ENCODE measurements around the gene PCDHB3. TPM values are rescaled to one million over a fixed set of nuclear protein-coding genes. Genes with fewer than 3 reads are reported as not detected.
A peak's percentile ranks its signal among the peaks of the same experiment; 100 is the strongest.

Gene PCDHB3
- polyA plus RNA-seq, 1 donor (not counting 4 experiments of a cell fraction or from before 2014, with no cell fraction given) = 0.05 TPM

GRCh38 chr5:141082228-141082627, 18.0 kb upstream of the PCDHB3 start:
- no peaks in the 10 kb centered on the region for H3K4me1 ChIP-seq (ENCODE audit: control insufficient read depth, extremely low read depth, insufficient read depth, low read length)
- no peak for FAIRE-seq
- no peak overlapping the region for H3K9ac ChIP-seq (ENCODE audit: control insufficient read depth, extremely low read depth, insufficient read depth, low read length)
- H3K9me3 ChIP-seq (ENCODE audit: control insufficient read depth, low read depth, low read length) = no peaks in the 10 kb centered on the region
- H2AFZ ChIP-seq (ENCODE audit: control insufficient read depth, low read length) = no peak overlapping the region
- no peak overlapping the region for H3K4me2 ChIP-seq (ENCODE audit: control insufficient read depth, extremely low read depth, insufficient read depth, low read depth, low read length)
- H4K20me1 ChIP-seq (ENCODE audit: control insufficient read depth, extremely low read depth, insufficient read depth, low read length) = no peaks in the 10 kb centered on the region
- no peak overlapping the region for H3K27ac ChIP-seq (ENCODE audit: control insufficient read depth, insufficient read depth, low read length)
- DNase-seq (ENCODE audit: low read depth, low spot score) = no peak
- H3K4me3 ChIP-seq (ENCODE audit: control insufficient read depth in 2 of 3, extremely low read depth in 1 of 3, insufficient read depth in 2 of 3, low read depth in 1 of 3, low read length in 3 of 3) = no peak overlapping the region
- no peaks in the 10 kb centered on the region for H3K79me2 ChIP-seq (ENCODE audit: control insufficient read depth, insufficient read depth, low read length)
- dilution Hi-C loops (cut with MboI; ENCODE audit: extremely low pct_ligation_motif_present, low sequenced_read_pairs) = no loop called here
- TF ChIP-seq CTCF (optimal IDR thresholded peaks at IDR 0.05 in 1 of 3, IDR thresholded peaks at IDR 0.05 in 1 of 3, conservative IDR thresholded peaks at IDR 0.05 in 1 of 3; ENCODE audit: extremely low read depth in 1 of 3, insufficient read depth in 2 of 3, low read length in 3 of 3) = no peak
- no peak for TF ChIP-seq EZH2 (IDR thresholded peaks at IDR 0.05; ENCODE audit: low read length)
- no peaks in the 10 kb centered on the region for H3K36me3 ChIP-seq (ENCODE audit: control insufficient read depth in 2 of 2, extremely low read depth in 1 of 2, insufficient read depth in 2 of 2, low read length in 2 of 2)
- H3K9me1 ChIP-seq (ENCODE audit: control insufficient read depth, extremely low read depth, insufficient read depth, low read length) = no peaks in the 10 kb centered on the region
- no peaks in the 10 kb centered on the region for H3K27me3 ChIP-seq (ENCODE audit: control insufficient read depth, extremely low read depth, insufficient read depth, low read length)

GRCh38 chr5:141084487-141084989, 15.7 kb upstream of the PCDHB3 start:
- Histone ChIP-seq H3K9ac (ENCODE audit: control insufficient read depth, extremely low read depth, insufficient read depth, low read length) (no peak overlapping the region), H3K9me3 (ENCODE audit: control insufficient read depth, low read depth, low read length) (no peaks in the 10 kb centered on the region), H3K9me1 (ENCODE audit: control insufficient read depth, extremely low read depth, insufficient read depth, low read length) (no peaks in the 10 kb centered on the region), H3K4me3 (ENCODE audit: control insufficient read depth in 2 of 3, extremely low read depth in 1 of 3, insufficient read depth in 2 of 3, low read depth in 1 of 3, low read length in 3 of 3) (peak overlapping the region in 1 of 3 experiments; percentile 37), H3K4me2 (ENCODE audit: control insufficient read depth, extremely low read depth, insufficient read depth, low read depth, low read length) (peak overlapping the region; percentile 35), H3K27ac (ENCODE audit: control insufficient read depth, insufficient read depth, low read length) (no peak overlapping the region), H3K27me3 (ENCODE audit: control insufficient read depth, extremely low read depth, insufficient read depth, low read length) (no peaks in the 10 kb centered on the region), H4K20me1 (ENCODE audit: control insufficient read depth, extremely low read depth, insufficient read depth, low read length) (no peaks in the 10 kb centered on the region), H3K36me3 (ENCODE audit: control insufficient read depth in 2 of 2, extremely low read depth in 1 of 2, insufficient read depth in 2 of 2, low read length in 2 of 2) (no peaks in the 10 kb centered on the region), H3K4me1 (ENCODE audit: control insufficient read depth, extremely low read depth, insufficient read depth, low read length) (no peaks in the 10 kb centered on the region), H3K79me2 (ENCODE audit: control insufficient read depth, insufficient read depth, low read length) (no peaks in the 10 kb centered on the region), H2AFZ (ENCODE audit: control insufficient read depth, low read length) (no peak overlapping the region)
- TF ChIP-seq EZH2 (IDR thresholded peaks at IDR 0.05; ENCODE audit: low read length) = no peak
- peak in 2 of 3 experiments; percentile 13 to 31 for TF ChIP-seq CTCF (optimal IDR thresholded peaks at IDR 0.05 in 1 of 3, IDR thresholded peaks at IDR 0.05 in 1 of 3, conservative IDR thresholded peaks at IDR 0.05 in 1 of 3; ENCODE audit: extremely low read depth in 1 of 3, insufficient read depth in 2 of 3, low read length in 3 of 3)
- dilution Hi-C loops (cut with MboI; ENCODE audit: extremely low pct_ligation_motif_present, low sequenced_read_pairs) = no loop called here
- FAIRE-seq (no peak), DNase-seq (ENCODE audit: low read depth, low spot score) (no peak)
